ENCODE measurements around the gene IGLL1.

GRCh38 chr22:23576681-23577080 is 3.4 kb downstream of the IGLL1 start:
- no peak for TF ChIP-seq POLR2AphosphoS5 (IDR thresholded peaks at IDR 0.05)
- no peak for TF ChIP-seq CTCF (IDR thresholded peaks at IDR 0.05 in 8 of 11, conservative IDR thresholded peaks at IDR 0.05 in 3 of 11)
- no peak for TF ChIP-seq POLR2A (IDR thresholded peaks at IDR 0.05)

Measured in spleen (tissue), 7 donors.